H9 (cell line): Measurements from ENCODE around the gene ERC1. TPM values are rescaled to one million over a fixed set of nuclear protein-coding genes. Genes with fewer than 3 reads are reported as not detected.

Experiments
- DNase-seq: peaks from one replicate; pipeline ENCODE4 v3.0.0-alpha.2; 2017
- H2AFZ ChIP-seq: one replicate; pipeline ENCODE4 v1.6.1; 2013; ENCODE audit warnings: mild to moderate bottlenecking, low read length, control low read depth, moderate library complexity
- H2AK5ac ChIP-seq: 2 replicates; pipeline ENCODE4 v1.6.1; 2013; ENCODE audit warnings: low read length, control low read depth, mixed read lengths; ENCODE audit not compliant: insufficient read length
- H2BK120ac ChIP-seq: one replicate; pipeline ENCODE4 v1.6.1; 2013; ENCODE audit warnings: low read depth, mild to moderate bottlenecking, low read length, control low read depth, inconsistent platforms; ENCODE audit not compliant: poor library complexity, severe bottlenecking
- H2BK12ac ChIP-seq: 2 replicates; pipeline ENCODE4 v1.6.1; 2013; ENCODE audit warnings: low read length, control low read depth, mixed read lengths, low read depth; ENCODE audit not compliant: insufficient read length
- H2BK15ac ChIP-seq: 2 replicates; pipeline ENCODE4 v1.6.1; 2013; ENCODE audit warnings: low read depth, low read length, control low read depth
- H2BK20ac ChIP-seq: one replicate; pipeline ENCODE4 v1.6.1; 2013; ENCODE audit warnings: low read depth, mild to moderate bottlenecking, low read length, control low read depth, inconsistent platforms; ENCODE audit not compliant: poor library complexity, severe bottlenecking
- H2BK5ac ChIP-seq: 2 replicates; pipeline ENCODE4 v1.6.1; 2013; ENCODE audit warnings: low read length, control low read depth, mixed read lengths; ENCODE audit not compliant: insufficient read length
- H3K14ac ChIP-seq: 2 replicates; pipeline ENCODE4 v1.6.1; 2013; ENCODE audit warnings: low read length, control low read depth; ENCODE audit not compliant: insufficient read depth
- H3K18ac ChIP-seq: 2 replicates; pipeline ENCODE4 v1.6.1; 2013; ENCODE audit warnings: low read depth, mild to moderate bottlenecking, mixed read lengths, low read length, control low read depth; ENCODE audit not compliant: insufficient read length
- H3K23ac ChIP-seq: 2 replicates; pipeline ENCODE4 v1.6.1; 2013; ENCODE audit warnings: low read length, control low read depth, mixed read lengths, low read depth; ENCODE audit not compliant: insufficient read length
- H3K23me2 ChIP-seq: 2 replicates; pipeline ENCODE4 v1.6.1; 2013; ENCODE audit warnings: low read depth, mild to moderate bottlenecking, mixed read lengths, low read length, control low read depth; ENCODE audit not compliant: insufficient read length, poor library complexity, severe bottlenecking
- H3K27ac ChIP-seq: 2 replicates; pipeline ENCODE4 v1.5.1; 2013; ENCODE audit warnings: low read length, control low read depth, mixed read lengths, low read depth; ENCODE audit not compliant: insufficient read length
- H3K27me3 ChIP-seq: 2 replicates; pipeline ENCODE4 v1.6.1; 2013; ENCODE audit warnings: low read length, control low read depth, inconsistent platforms; ENCODE audit not compliant: insufficient read depth
- H3K4ac ChIP-seq: 2 replicates; pipeline ENCODE4 v1.6.1; 2013; ENCODE audit warnings: low read depth, mild to moderate bottlenecking, control low read depth, inconsistent platforms, low read length, moderate library complexity
- H3K4me1 ChIP-seq: 2 replicates; pipeline ENCODE4 v1.6.1; 2013; ENCODE audit warnings: low read length, control low read depth, inconsistent platforms; ENCODE audit not compliant: insufficient read depth
- H3K4me2 ChIP-seq: 2 replicates; pipeline ENCODE4 v1.6.1; 2013; ENCODE audit warnings: low read length, control low read depth, mixed read lengths; ENCODE audit not compliant: insufficient read length, insufficient read depth
- H3K56ac ChIP-seq: 2 replicates; pipeline ENCODE4 v1.6.1; 2013; ENCODE audit warnings: low read depth, mild to moderate bottlenecking, mixed read lengths, low read length, control low read depth; ENCODE audit not compliant: insufficient read length
- H3K79me1 ChIP-seq: 2 replicates; pipeline ENCODE4 v1.6.1; 2013; ENCODE audit warnings: low read depth, mild to moderate bottlenecking, moderate library complexity, low read length, control low read depth, inconsistent platforms; ENCODE audit not compliant: insufficient read depth, poor library complexity, severe bottlenecking
- H3K79me2 ChIP-seq: 2 replicates; pipeline ENCODE4 v1.6.1; 2013; ENCODE audit warnings: low read length, control low read depth, inconsistent platforms; ENCODE audit not compliant: insufficient read depth
- H3K9ac ChIP-seq: 2 replicates; pipeline ENCODE4 v1.6.1; 2013; ENCODE audit warnings: low read length, control low read depth, mixed read lengths; ENCODE audit not compliant: insufficient read length; ENCODE audit errors: extremely low read depth
- H3K9me3 ChIP-seq: one replicate; pipeline ENCODE4 v1.6.1; 2013; ENCODE audit warnings: low read depth, low read length, inconsistent platforms; ENCODE audit not compliant: control insufficient read depth
- H3T11ph ChIP-seq: one replicate; pipeline ENCODE4 v1.6.1; 2013; ENCODE audit warnings: mild to moderate bottlenecking, low read length, control low read depth, inconsistent platforms
- H4K20me1 ChIP-seq: one replicate; pipeline ENCODE4 v1.6.1; 2013; ENCODE audit not compliant: control insufficient read depth, insufficient read length, insufficient read depth
- H4K5ac ChIP-seq: 2 replicates; pipeline ENCODE4 v1.6.1; 2013; ENCODE audit warnings: low read depth, mild to moderate bottlenecking, mixed read lengths, low read length, control low read depth; ENCODE audit not compliant: insufficient read length
- H4K8ac ChIP-seq: replicated peaks from 2 replicates; pipeline ENCODE4 v1.6.1; 2013; ENCODE audit warnings: low read length, control low read depth, mixed read lengths, low read depth; ENCODE audit not compliant: insufficient read length
- H4K91ac ChIP-seq: 2 replicates; pipeline ENCODE4 v1.6.1; 2013; ENCODE audit warnings: low read depth, mild to moderate bottlenecking, moderate library complexity, mixed read lengths, low read length, control low read depth; ENCODE audit not compliant: insufficient read length
- H3K27ac Mint-ChIP-seq, 3 experiments: 2 replicates in 2 of 3; 3 replicates in 1 of 3; pipeline ENCODE4 v1.8.0; 2020 to 2021; ENCODE audit warnings: mixed read lengths in 3 of 3, mild to moderate bottlenecking in 1 of 3, moderate library complexity in 1 of 3
- H3K27me3 Mint-ChIP-seq: 2 replicates; pipeline ENCODE4 v1.8.0; 2021; ENCODE audit warnings: low read depth, mild to moderate bottlenecking, moderate library complexity, mixed read lengths
- H3K36me3 Mint-ChIP-seq, 3 experiments: 2 replicates in 2 of 3; 3 replicates in 1 of 3; pipeline ENCODE4 v1.8.0; 2020 to 2021; ENCODE audit warnings: low read depth in 3 of 3, mixed read lengths in 3 of 3; ENCODE audit not compliant: insufficient read depth in 1 of 3
- H3K4me1 Mint-ChIP-seq, 2 experiments: 2 replicates each; pipeline ENCODE4 v1.8.0; 2020; ENCODE audit warnings: mixed read lengths in 2 of 2
- H3K4me3 Mint-ChIP-seq, 2 experiments: 2 replicates in 1 of 2; 3 replicates in 1 of 2; pipeline ENCODE4 v1.8.0; 2020 to 2021; ENCODE audit warnings: mild to moderate bottlenecking in 2 of 2, mixed read lengths in 2 of 2, moderate library complexity in 1 of 2
- H3K9me3 Mint-ChIP-seq, 2 experiments: 2 replicates in 1 of 2; 3 replicates in 1 of 2; pipeline ENCODE4 v1.8.0; 2020; ENCODE audit warnings: mild to moderate bottlenecking in 2 of 2, mixed read lengths in 2 of 2, moderate library complexity in 1 of 2
- CTCF ChIP-seq: fragments of 200-600 bp; sonication (generic); conservative IDR thresholded peaks from 3 replicates; pipeline ENCODE4 v1.8.0; 2021; ENCODE audit warnings: antibody characterized with exemption, mild to moderate bottlenecking
- WGBS: extraction: QIAGEN DNeasy Blood & Tissue Kit; methylation state at CpG from one replicate; pipeline ENCODE4 v1.1.7; 2013; ENCODE audit warnings: missing lambda C conversion rate, low lambda C conversion rate, mixed read lengths; ENCODE audit not compliant: insufficient read length; ENCODE audit errors: extremely low coverage; 5-methylcytosine and 5-hydroxymethylcytosine counted together
- total RNA-seq: library from RNA; stranded (reverse); gene quantifications from 2 replicates; pipeline ENCODE4 v1.2.1, GENCODE V29; 2021

ERC1 gene
- total RNA-seq, 1 experiment from 2014 or later, result 51.2 TPM

- H3K27me3 Mint-ChIP-seq, result no peaks in the 10 kb centered on the region
- Histone ChIP-seq H2BK15ac (no peak overlapping the region), H2AFZ (no peak overlapping the region), H3K79me2 (no peaks in the 10 kb centered on the region), H2BK5ac (no peak overlapping the region), H2BK12ac (no peak overlapping the region), H3T11ph (no peak overlapping the region), H3K23me2 (no peaks in the 10 kb centered on the region), H2BK20ac (no peak overlapping the region), H2AK5ac (no peak overlapping the region), H3K18ac (no peak overlapping the region), H3K79me1 (no peaks in the 10 kb centered on the region), H3K4me2 (no peak overlapping the region), H2BK120ac (no peak overlapping the region), H4K91ac (no peak overlapping the region), H4K20me1 (no peaks in the 10 kb centered on the region), H3K23ac (no peak overlapping the region), H4K5ac (no peak overlapping the region), H3K27me3 (no peaks in the 10 kb centered on the region), H3K14ac (no peak overlapping the region), H3K9me3 (no peaks in the 10 kb centered on the region), H3K27ac (no peak overlapping the region), H3K9ac (no peak overlapping the region), H4K8ac (no peak overlapping the region), H3K56ac (no peak overlapping the region), H3K4me1 (no peaks in the 10 kb centered on the region), H3K4ac (no peak overlapping the region)
- no peak overlapping the region for H3K27ac Mint-ChIP-seq
- H3K4me1 Mint-ChIP-seq, result peaks cover 9% of the 10 kb centered on the region in 2 experiments; a peak in 3 of 4 replicates
- WGBS, result no CpG with 5 or more reads among the region's 2 CpGs
- no peaks in the 10 kb centered on the region for H3K36me3 Mint-ChIP-seq
- no peak overlapping the region for H3K4me3 Mint-ChIP-seq
- no peak for DNase-seq
- no peak for TF ChIP-seq CTCF
- no peaks in the 10 kb centered on the region for H3K9me3 Mint-ChIP-seq
These were observed 360.9 kb downstream of the ERC1 start for GRCh38 chr12:1351926-1352325.
